HG02852 (cell line): ENCODE measurements around the gene COL6A1.

ENCODE experiments used
- ATAC-seq: cut with Tn5 transposase; IDR thresholded peaks from one replicate; pipeline ENCODE4 v1.9.1; 2021; ENCODE audit warnings: mild to moderate bottlenecking, moderate library complexity; ENCODE audit not compliant: unreplicated experiment

The COL6A1 gene

GRCh38 chr21:46023555-46023954, 42.0 kb downstream of the COL6A1 start:
- no peak for ATAC-seq

- ATAC-seq, result no peak
These were observed 42.6 kb downstream of the COL6A1 start for GRCh38 chr21:46024141-46024540.

- no peak for ATAC-seq
These were observed 43.7 kb downstream of the COL6A1 start for GRCh38 chr21:46025113-46025770.

GRCh38 chr21:46027851-46028493, 46.4 kb downstream of the COL6A1 start:
- no peak for ATAC-seq

- ATAC-seq, result no peak
These were observed 47.1 kb downstream of the COL6A1 start for GRCh38 chr21:46028573-46029091.

- no peak for ATAC-seq
These were observed 47.8 kb downstream of the COL6A1 start for GRCh38 chr21:46029186-46029924.

GRCh38 chr21:46031484-46031883, 49.9 kb downstream of the COL6A1 start:
- ATAC-seq, result no peak

- ATAC-seq, result no peak
These were observed 50.5 kb downstream of the COL6A1 start for GRCh38 chr21:46032100-46032499.

GRCh38 chr21:46033410-46034400, 52.1 kb downstream of the COL6A1 start:
- ATAC-seq, result no peak

GRCh38 chr21:46035809-46036695, 54.5 kb downstream of the COL6A1 start:
- no peak for ATAC-seq

- no peak for ATAC-seq
These were observed 55.2 kb downstream of the COL6A1 start for GRCh38 chr21:46036696-46037330.

- ATAC-seq, result no peak
These were observed 56.1 kb downstream of the COL6A1 start for GRCh38 chr21:46037331-46038325.

- ATAC-seq, result no peak
These were observed 56.8 kb downstream of the COL6A1 start for GRCh38 chr21:46038341-46038829.

- no peak for ATAC-seq
These were observed 57.4 kb downstream of the COL6A1 start for GRCh38 chr21:46038871-46039397.

- no peak for ATAC-seq
These were observed 58.5 kb downstream of the COL6A1 start for GRCh38 chr21:46039891-46040660.

- no peak for ATAC-seq
These were observed 59.1 kb downstream of the COL6A1 start for GRCh38 chr21:46040707-46041106.

GRCh38 chr21:46041183-46041582, 59.6 kb downstream of the COL6A1 start:
- no peak for ATAC-seq
